Glutamatergic neuron (in vitro differentiated cells): ENCODE measurements around the gene NR2F1. TPM values are rescaled to one million over a fixed set of nuclear protein-coding genes. Genes with fewer than 3 reads are reported as not detected.
A peak's percentile ranks its signal among the peaks of the same experiment; 100 is the strongest.

ENCODE experiments used
- DNase-seq: peaks from one replicate; pipeline ENCODE4 v3.0.0; 2022
- H3K27ac Mint-ChIP-seq: one replicate; pipeline ENCODE4 v1.8.0; 2020; ENCODE audit warnings: mild to moderate bottlenecking, mixed read lengths, inconsistent platforms; ENCODE audit not compliant: unreplicated experiment
- H3K27me3 Mint-ChIP-seq: one replicate; pipeline ENCODE4 v1.8.0; 2020; ENCODE audit warnings: mild to moderate bottlenecking, moderate library complexity, mixed read lengths, inconsistent platforms; ENCODE audit not compliant: unreplicated experiment
- H3K36me3 Mint-ChIP-seq: one replicate; pipeline ENCODE4 v1.8.0; 2020; ENCODE audit warnings: mild to moderate bottlenecking, mixed read lengths, inconsistent platforms; ENCODE audit not compliant: unreplicated experiment
- H3K4me1 Mint-ChIP-seq: one replicate; pipeline ENCODE4 v1.8.0; 2020; ENCODE audit warnings: mild to moderate bottlenecking, low read depth, mixed read lengths, inconsistent platforms; ENCODE audit not compliant: unreplicated experiment
- H3K4me3 Mint-ChIP-seq: one replicate; pipeline ENCODE4 v1.8.0; 2020; ENCODE audit warnings: mild to moderate bottlenecking, mixed read lengths, inconsistent platforms; ENCODE audit not compliant: unreplicated experiment
- H3K9me3 Mint-ChIP-seq: one replicate; pipeline ENCODE4 v1.8.0; 2020; ENCODE audit warnings: mild to moderate bottlenecking, moderate library complexity, mixed read lengths, inconsistent platforms; ENCODE audit not compliant: unreplicated experiment
- total RNA-seq: library from RNA; stranded (reverse); fragmentation: NEBNext Ultra II Directional; extraction: Animal tissue kit (Norgen Biotek cat#: 25700); gene quantifications from one replicate; pipeline ENCODE4 v1.2.1, GENCODE V29; 2021; ENCODE audit not compliant: unreplicated experiment
- TF ChIP-seq, protein P1 (sequence below): fragments of 200-600 bp; sonication (generic); IDR thresholded peaks from one replicate; pipeline ENCODE4 v1.5.0; 2021; ENCODE audit not compliant: partially characterized antibody, unreplicated experiment

The NR2F1 gene
- total RNA-seq, 1 donor from 2014 or later = 0.37 TPM

DNA sequence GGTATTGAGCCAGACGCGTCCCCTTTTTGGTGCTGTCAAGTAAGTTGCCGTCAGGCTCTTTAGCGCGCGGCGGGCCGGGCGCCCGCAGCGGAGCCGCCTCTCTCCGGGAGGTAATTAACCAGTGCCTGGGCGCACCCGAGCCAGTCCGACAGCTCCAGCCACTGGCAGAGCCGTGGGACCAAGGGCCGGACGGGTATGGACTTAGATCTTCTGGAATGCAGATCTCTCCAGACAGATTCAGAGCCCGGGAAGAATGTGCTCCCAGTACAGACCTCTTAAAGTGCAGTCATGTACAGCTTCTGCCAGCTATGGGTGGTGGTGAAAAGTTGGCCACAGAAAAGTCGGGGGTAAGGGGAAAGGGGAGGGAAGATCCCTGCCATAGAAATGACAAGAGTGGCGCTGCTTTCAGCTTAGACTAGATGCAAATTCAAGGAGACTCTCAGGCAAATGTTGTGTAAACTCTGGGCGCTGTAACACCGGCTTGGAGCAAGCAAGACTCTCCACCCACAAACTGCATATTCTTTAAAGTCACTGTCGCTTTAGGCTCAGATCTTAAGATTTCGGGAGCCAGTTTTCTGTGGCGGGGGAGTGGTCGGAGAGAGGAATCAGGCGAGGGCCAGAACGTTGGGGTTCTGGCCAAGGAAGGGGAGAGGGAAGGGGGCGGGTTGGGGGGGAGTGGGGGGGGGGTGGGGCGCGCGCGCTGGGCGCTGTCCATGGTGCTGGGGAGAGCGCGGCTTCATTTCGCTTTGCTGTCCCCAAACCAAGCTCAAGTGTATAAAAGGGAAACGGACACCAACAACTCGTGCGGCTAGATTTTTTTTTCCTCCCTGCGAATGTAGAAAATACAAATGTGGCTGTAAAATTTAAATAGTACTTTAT is 29.2 kb downstream of the NR2F1 start:
- Mint-ChIP-seq H3K27ac (no peak overlapping the region), H3K9me3 (peaks cover 18% of the 10 kb centered on the region), H3K4me1 (peaks cover 1% of the 10 kb centered on the region), H3K36me3 (no peaks in the 10 kb centered on the region), H3K27me3 (peaks cover 53% of the 10 kb centered on the region), H3K4me3 (no peak overlapping the region)
- DNase-seq = no peak
- TF ChIP-seq, protein P1, sequence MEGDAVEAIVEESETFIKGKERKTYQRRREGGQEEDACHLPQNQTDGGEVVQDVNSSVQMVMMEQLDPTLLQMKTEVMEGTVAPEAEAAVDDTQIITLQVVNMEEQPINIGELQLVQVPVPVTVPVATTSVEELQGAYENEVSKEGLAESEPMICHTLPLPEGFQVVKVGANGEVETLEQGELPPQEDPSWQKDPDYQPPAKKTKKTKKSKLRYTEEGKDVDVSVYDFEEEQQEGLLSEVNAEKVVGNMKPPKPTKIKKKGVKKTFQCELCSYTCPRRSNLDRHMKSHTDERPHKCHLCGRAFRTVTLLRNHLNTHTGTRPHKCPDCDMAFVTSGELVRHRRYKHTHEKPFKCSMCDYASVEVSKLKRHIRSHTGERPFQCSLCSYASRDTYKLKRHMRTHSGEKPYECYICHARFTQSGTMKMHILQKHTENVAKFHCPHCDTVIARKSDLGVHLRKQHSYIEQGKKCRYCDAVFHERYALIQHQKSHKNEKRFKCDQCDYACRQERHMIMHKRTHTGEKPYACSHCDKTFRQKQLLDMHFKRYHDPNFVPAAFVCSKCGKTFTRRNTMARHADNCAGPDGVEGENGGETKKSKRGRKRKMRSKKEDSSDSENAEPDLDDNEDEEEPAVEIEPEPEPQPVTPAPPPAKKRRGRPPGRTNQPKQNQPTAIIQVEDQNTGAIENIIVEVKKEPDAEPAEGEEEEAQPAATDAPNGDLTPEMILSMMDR = no peak

DNA sequence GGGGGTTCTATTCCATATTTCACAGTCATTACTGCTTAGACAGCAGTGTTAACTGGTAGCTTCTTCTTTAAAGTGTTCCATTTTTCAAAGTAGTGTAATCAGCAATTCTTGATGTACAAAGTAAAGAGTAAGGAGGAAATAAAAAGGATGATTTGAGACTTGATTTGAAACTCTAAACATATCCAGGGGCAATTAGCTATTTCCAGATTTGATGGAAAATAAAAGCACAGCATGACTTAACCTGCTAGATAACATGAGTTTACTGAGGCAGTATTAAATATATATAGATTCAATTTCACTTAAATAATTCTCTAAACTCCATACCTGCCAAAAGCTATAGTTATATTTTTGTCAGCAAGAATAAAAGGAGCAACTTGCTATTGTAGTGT is 29.8 kb downstream of the NR2F1 start:
- Mint-ChIP-seq H3K27ac (no peak overlapping the region), H3K36me3 (no peaks in the 10 kb centered on the region), H3K27me3 (peaks cover 48% of the 10 kb centered on the region), H3K9me3 (peaks cover 18% of the 10 kb centered on the region), H3K4me1 (no peaks in the 10 kb centered on the region), H3K4me3 (no peak overlapping the region)
- no peak for DNase-seq
- TF ChIP-seq, protein P1 = no peak

DNA sequence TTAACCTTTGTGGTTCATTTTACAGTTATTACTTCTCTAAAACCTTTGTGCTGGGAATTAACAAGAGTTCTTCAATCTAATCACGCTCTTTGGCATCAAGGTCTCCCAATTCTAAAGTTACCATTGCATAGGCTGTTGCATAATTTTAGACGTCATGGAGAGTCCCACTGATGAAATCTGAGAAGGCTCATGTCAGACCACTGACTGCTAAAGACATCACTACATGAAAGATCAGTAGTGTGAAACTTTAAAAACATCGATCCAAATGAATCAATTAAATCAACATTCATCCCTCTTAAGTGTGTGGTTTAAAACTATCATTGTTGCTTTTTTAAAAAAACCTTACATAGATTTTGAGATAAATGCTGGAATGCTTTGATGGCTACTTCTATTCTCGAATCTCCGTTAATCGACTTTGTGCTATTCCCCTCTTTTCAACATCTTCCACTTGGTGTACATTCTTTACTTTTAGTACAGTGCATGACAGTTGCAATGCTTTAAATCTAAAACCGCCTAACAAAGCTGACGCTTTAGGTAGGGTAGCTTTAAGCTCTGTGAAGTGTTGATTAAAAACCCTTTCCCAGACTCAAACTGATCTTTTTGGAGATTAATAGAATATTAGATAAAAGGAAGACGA is 33.6 kb downstream of the NR2F1 start:
- no peak for DNase-seq
- peaks cover 36% of the 10 kb centered on the region for H3K27me3 Mint-ChIP-seq
- peaks cover 25% of the 10 kb centered on the region for H3K9me3 Mint-ChIP-seq
- H3K4me3 Mint-ChIP-seq = no peak overlapping the region
- TF ChIP-seq, protein P1 = no peak
- peaks cover 3% of the 10 kb centered on the region for H3K4me1 Mint-ChIP-seq
- no peaks in the 10 kb centered on the region for H3K36me3 Mint-ChIP-seq
- H3K27ac Mint-ChIP-seq = no peak overlapping the region

- TF ChIP-seq, protein P1 = no peak
- peak overlapping the region; percentile 93 for H3K4me3 Mint-ChIP-seq
- peaks cover 18% of the 10 kb centered on the region for H3K27me3 Mint-ChIP-seq
- H3K9me3 Mint-ChIP-seq = peaks cover 12% of the 10 kb centered on the region
- peaks cover 5% of the 10 kb centered on the region for H3K4me1 Mint-ChIP-seq
- peak; percentile 87 for DNase-seq
- no peaks in the 10 kb centered on the region for H3K36me3 Mint-ChIP-seq
- H3K27ac Mint-ChIP-seq = peak overlapping the region; percentile 87
Observed at GRCh38 chr5:93620487-93621326, 37.7 kb downstream of the NR2F1 start.
